Neural progenitor cell (in vitro differentiated cells): ENCODE results near the gene AADACL4. TPM values are rescaled to one million over a fixed set of nuclear protein-coding genes. Genes with fewer than 3 reads are reported as not detected.
"Not testable (repeated sequence)": the region's sequence is repeated elsewhere in the genome, so short reads cannot be mapped to it uniquely, and the experiment has no call there.

Experiments
- DNase-seq: peaks from one replicate; pipeline ENCODE4 v3.0.0-alpha.2; 2016; ENCODE audit warnings: low spot score
- H2AFZ ChIP-seq: fragments of 200-600 bp; sonication (generic); replicated peaks from 2 replicates; pipeline ENCODE4 v1.6.1; 2016; ENCODE audit warnings: antibody characterized with exemption
- H3F3A ChIP-seq: fragments of 200-600 bp; sonication (generic); 2 replicates; pipeline ENCODE4 v1.6.1; 2016; ENCODE audit warnings: antibody characterized with exemption, low read depth
- H3K27ac ChIP-seq: fragments of 200-600 bp; sonication (generic); 2 replicates; pipeline ENCODE4 v1.5.1; 2016; ENCODE audit warnings: mild to moderate bottlenecking
- H3K27me3 ChIP-seq: fragments of 200-600 bp; sonication (generic); 2 replicates; pipeline ENCODE4 v1.6.1; 2016; ENCODE audit warnings: mild to moderate bottlenecking, moderate library complexity
- H3K36me3 ChIP-seq: fragments of 200-600 bp; sonication (generic); 2 replicates; pipeline ENCODE4 v1.5.1; 2016
- H3K4me1 ChIP-seq: fragments of 200-600 bp; sonication (generic); 2 replicates; pipeline ENCODE4 v1.6.1; 2016; ENCODE audit warnings: mixed run types
- H3K4me2 ChIP-seq: fragments of 200-600 bp; sonication (generic); 2 replicates; pipeline ENCODE4 v1.6.1; 2016
- H3K4me3 ChIP-seq: fragments of 200-600 bp; sonication (generic); 2 replicates; pipeline ENCODE4 v1.5.1; 2016
- H3K79me2 ChIP-seq: fragments of 200-600 bp; sonication (generic); 2 replicates; pipeline ENCODE4 v1.6.1; 2016; ENCODE audit warnings: low read depth
- H3K9ac ChIP-seq: fragments of 200-600 bp; sonication (generic); 2 replicates; pipeline ENCODE4 v1.6.1; 2016
- H3K9me3 ChIP-seq: fragments of 200-600 bp; sonication (generic); 2 replicates; pipeline ENCODE4 v1.5.1; 2016; ENCODE audit warnings: low read depth
- H4K20me1 ChIP-seq: fragments of 200-600 bp; sonication (generic); 2 replicates; pipeline ENCODE4 v1.6.1; 2016; ENCODE audit warnings: low read depth
- H3K27ac Mint-ChIP-seq: 3 replicates; pipeline ENCODE4 v1.8.0; 2021; ENCODE audit warnings: mixed read lengths
- H3K27me3 Mint-ChIP-seq: 2 replicates; pipeline ENCODE4 v1.8.0; 2022; ENCODE audit warnings: low read depth, mild to moderate bottlenecking, inconsistent platforms, moderate library complexity, mixed read lengths; ENCODE audit not compliant: insufficient read depth
- H3K36me3 Mint-ChIP-seq: 3 replicates; pipeline ENCODE4 v1.8.0; 2021; ENCODE audit warnings: mixed read lengths
- H3K4me1 Mint-ChIP-seq: 3 replicates; pipeline ENCODE4 v1.8.0; 2021; ENCODE audit warnings: mixed read lengths
- H3K4me3 Mint-ChIP-seq: 3 replicates; pipeline ENCODE4 v1.8.0; 2021; ENCODE audit warnings: mild to moderate bottlenecking, moderate library complexity, mixed read lengths
- H3K9me3 Mint-ChIP-seq: 3 replicates; pipeline ENCODE4 v1.8.0; 2020; ENCODE audit warnings: mixed read lengths
- CTCF ChIP-seq: fragments of 200-600 bp; sonication (generic); IDR thresholded peaks from 2 replicates; pipeline ENCODE4 v1.5.1; 2017; ENCODE audit warnings: antibody characterized with exemption, mild to moderate bottlenecking
- EZH2 ChIP-seq: fragments of 200-600 bp; sonication (generic); IDR thresholded peaks from 2 replicates; pipeline ENCODE4 v1.6.1; 2017; ENCODE audit warnings: antibody characterized with exemption, mild to moderate bottlenecking, moderate library complexity
- EZH2phosphoT487 ChIP-seq: fragments of 200-600 bp; sonication (generic); IDR thresholded peaks from 2 replicates; pipeline ENCODE4 v1.6.1; 2017; ENCODE audit warnings: antibody characterized with exemption
- total RNA-seq: library from RNA; depleted of rRNA; stranded (reverse); fragments of >200 nt; gene quantifications from 2 replicates; pipeline ENCODE4 v1.2.3, GENCODE V29; 2015; ENCODE audit warnings: low replicate concordance

Gene AADACL4
- total RNA-seq, 1 donor from 2014 or later = not detected

- no peak overlapping the region for H3K4me3 Mint-ChIP-seq
- H3K27me3 Mint-ChIP-seq = peaks cover 4% of the 10 kb centered on the region
Observed at GRCh38 chr1:12712929-12713328, 69.0 kb downstream of the AADACL4 start.

GRCh38 chr1:12713651-12714050 is 69.8 kb downstream of the AADACL4 start:
- not testable (repeated sequence) for H3K4me3 Mint-ChIP-seq, H3K9me3 ChIP-seq, H3K9me3 Mint-ChIP-seq, H3K9ac ChIP-seq, H3K79me2 ChIP-seq, H3K36me3 Mint-ChIP-seq, H3K36me3 ChIP-seq, H4K20me1 ChIP-seq, H3F3A ChIP-seq, H3K4me3 ChIP-seq, H3K4me2 ChIP-seq, H3K4me1 ChIP-seq, H3K27me3 Mint-ChIP-seq, H3K27me3 ChIP-seq, H3K27ac ChIP-seq, H2AFZ ChIP-seq, H3K27ac Mint-ChIP-seq, DNase-seq
- H3K4me1 Mint-ChIP-seq = peaks cover 19% of the 10 kb centered on the region

More at GRCh38 chr1:12712929-12713328, 69.0 kb downstream of the AADACL4 start:
- no peaks in the 10 kb centered on the region for H3K9me3 Mint-ChIP-seq
- Histone ChIP-seq H3K36me3 (no peaks in the 10 kb centered on the region), H3K4me2 (no peak overlapping the region), H3K79me2 (no peaks in the 10 kb centered on the region), H3K4me1 (peaks cover 10% of the 10 kb centered on the region), H3K9ac (no peak overlapping the region), H2AFZ (no peak overlapping the region), H3K9me3 (no peaks in the 10 kb centered on the region), H3K4me3 (no peak overlapping the region), H4K20me1 (no peaks in the 10 kb centered on the region), H3K27ac (no peak overlapping the region), H3F3A (no peaks in the 10 kb centered on the region), H3K27me3 (no peaks in the 10 kb centered on the region)
- TF ChIP-seq EZH2phosphoT487 (no peak), EZH2 (no peak), CTCF (no peak)
- no peak overlapping the region for H3K27ac Mint-ChIP-seq
- H3K36me3 Mint-ChIP-seq = no peaks in the 10 kb centered on the region
- DNase-seq = no peak
- peaks cover 19% of the 10 kb centered on the region for H3K4me1 Mint-ChIP-seq

- no peaks in the 10 kb centered on the region for H3K9me3 ChIP-seq
- TF ChIP-seq EZH2 (no peak), EZH2phosphoT487 (no peak), CTCF (no peak)
- no peaks in the 10 kb centered on the region for H4K20me1 ChIP-seq
- no peak overlapping the region for H3K4me2 ChIP-seq
- Mint-ChIP-seq H3K9me3 (no peaks in the 10 kb centered on the region), H3K4me1 (peaks cover 19% of the 10 kb centered on the region), H3K27me3 (peaks cover 4% of the 10 kb centered on the region), H3K4me3 (no peak overlapping the region), H3K36me3 (no peaks in the 10 kb centered on the region), H3K27ac (no peak overlapping the region)
- no peaks in the 10 kb centered on the region for H3K27me3 ChIP-seq
- H3K79me2 ChIP-seq = no peaks in the 10 kb centered on the region
- H3K36me3 ChIP-seq = no peaks in the 10 kb centered on the region
- DNase-seq = no peak
- H3K9ac ChIP-seq = no peak overlapping the region
- no peak overlapping the region for H2AFZ ChIP-seq
- no peak overlapping the region for H3K4me3 ChIP-seq
- H3K27ac ChIP-seq = no peak overlapping the region
- H3K4me1 ChIP-seq = peaks cover 10% of the 10 kb centered on the region
- H3F3A ChIP-seq = no peaks in the 10 kb centered on the region
Observed at GRCh38 chr1:12714710-12715475, 71.0 kb downstream of the AADACL4 start.

- Histone ChIP-seq H3K27ac (no peak within 1 kb of the TSS), H3K4me1 (peaks cover 10% of the 10 kb centered on the region), H3K9me3 (no peaks in the 10 kb centered on the region), H3K79me2 (no peaks in the 10 kb centered on the region), H3K4me2 (no peak within 1 kb of the TSS), H3K4me3 (no peak within 1 kb of the TSS), H3K9ac (no peak within 1 kb of the TSS), H3K36me3 (no peaks in the 10 kb centered on the region), H3K27me3 (no peaks in the 10 kb centered on the region), H2AFZ (peak within 1 kb of the TSS; percentile 26), H4K20me1 (no peaks in the 10 kb centered on the region), H3F3A (no peaks in the 10 kb centered on the region)
- Mint-ChIP-seq H3K27me3 (peaks cover 4% of the 10 kb centered on the region), H3K27ac (no peak within 1 kb of the TSS), H3K9me3 (no peaks in the 10 kb centered on the region), H3K4me3 (no peak within 1 kb of the TSS), H3K36me3 (no peaks in the 10 kb centered on the region), H3K4me1 (peaks cover 19% of the 10 kb centered on the region)
- TF ChIP-seq EZH2 = no peak
- TF ChIP-seq EZH2phosphoT487 = no peak
- no peak for TF ChIP-seq CTCF
- no peak for DNase-seq
Observed at GRCh38 chr1:12715896-12716437, 72.1 kb downstream of the AADACL4 start, which contains the start of gene AADACL3. Gene AADACL3, plus strand, starts transcription at chr1:12716110. Its CDS starts 67 bp downstream, at chr1:12716177.
